ENCODE measurements around the gene SLX9. TPM values are rescaled to one million over a fixed set of nuclear protein-coding genes. Genes with fewer than 3 reads are reported as not detected.

SLX9 gene
- total and polyA plus RNA-seq, 3 experiments from 2014 or later = 14.3 to 71.1 (median 68.1) TPM

GRCh38 chr21:44999972-45000636 lies 60.3 kb downstream of the SLX9 start:
- peaks cover 0 to 9% of the 10 kb centered on the region in 2 donors for H3K27me3 Mint-ChIP-seq
- no peak overlapping the region for H3K27ac Mint-ChIP-seq
- H3K36me3 Mint-ChIP-seq = no peaks in the 10 kb centered on the region
- no peaks in the 10 kb centered on the region for H3K9me3 Mint-ChIP-seq
- H3K4me3 Mint-ChIP-seq = no peak overlapping the region
- no peaks in the 10 kb centered on the region for H3K9me3 ChIP-seq (ENCODE audit: low read length)
- H3K4me1 ChIP-seq (ENCODE audit: insufficient read depth, low read length) = no peaks in the 10 kb centered on the region
- no peaks in the 10 kb centered on the region for H3K4me1 Mint-ChIP-seq
- H3K4me3 ChIP-seq (ENCODE audit: low read length) = no peak overlapping the region
- peak in 1 of 5 donors; percentile 35 for DNase-seq
- H3K27ac ChIP-seq (ENCODE audit: low read depth, low read length) = no peak overlapping the region
- ChIA-PET POLR2A (no interaction called here), CTCF (no interaction called here)
- no peaks in the 10 kb centered on the region for H3K27me3 ChIP-seq (ENCODE audit: insufficient read depth, low read length, poor library complexity, severe bottlenecking)
- H3K36me3 ChIP-seq (ENCODE audit: insufficient read depth, low read length) = no peaks in the 10 kb centered on the region

DNA sequence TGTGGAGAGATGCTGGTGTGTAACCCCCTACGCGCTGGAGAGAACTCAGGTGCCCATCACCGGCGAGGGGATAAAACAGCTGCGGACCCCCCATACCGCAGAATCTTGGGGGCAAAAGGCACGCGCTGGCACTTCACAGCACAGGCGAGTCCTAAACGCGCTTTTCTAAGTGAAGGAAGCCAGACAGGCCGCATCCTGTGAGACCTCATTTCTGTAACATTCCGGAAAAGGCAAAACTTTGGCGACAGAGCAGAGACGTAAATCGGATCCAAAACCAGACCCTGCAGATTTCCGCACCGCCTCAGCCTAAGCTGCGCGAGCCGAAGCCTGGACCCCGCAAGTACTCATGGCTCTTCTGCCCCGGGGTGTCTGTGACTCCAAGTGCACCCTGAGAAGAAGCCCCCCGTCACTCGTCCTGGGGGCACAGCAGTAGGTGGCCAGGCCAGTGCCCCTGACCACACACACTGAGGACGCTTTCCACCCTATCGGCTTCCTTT lies 60.9 kb downstream of the SLX9 start:
- no peaks in the 10 kb centered on the region for H3K27me3 ChIP-seq (ENCODE audit: insufficient read depth, low read length, poor library complexity, severe bottlenecking)
- H3K9me3 ChIP-seq (ENCODE audit: low read length) = no peaks in the 10 kb centered on the region
- Mint-ChIP-seq H3K4me3 (no peak overlapping the region), H3K27ac (no peak overlapping the region), H3K27me3 (peaks cover 0 to 9% of the 10 kb centered on the region in 2 donors), H3K36me3 (no peaks in the 10 kb centered on the region), H3K4me1 (no peaks in the 10 kb centered on the region), H3K9me3 (peaks cover 0 to 1% (median 0%) of the 10 kb centered on the region in 5 donors)
- DNase-seq = peak in 1 of 5 donors; percentile 2
- ChIA-PET CTCF (no interaction called here), POLR2A (no interaction called here)
- H3K27ac ChIP-seq (ENCODE audit: low read depth, low read length) = no peak overlapping the region
- no peaks in the 10 kb centered on the region for H3K36me3 ChIP-seq (ENCODE audit: insufficient read depth, low read length)
- H3K4me1 ChIP-seq (ENCODE audit: insufficient read depth, low read length) = no peaks in the 10 kb centered on the region
- no peak overlapping the region for H3K4me3 ChIP-seq (ENCODE audit: low read length)

- peaks cover 0 to 9% of the 10 kb centered on the region in 2 donors for H3K27me3 Mint-ChIP-seq
- Histone ChIP-seq H3K4me3 (ENCODE audit: low read length) (no peak overlapping the region), H3K9me3 (ENCODE audit: low read length) (no peaks in the 10 kb centered on the region), H3K27me3 (ENCODE audit: insufficient read depth, low read length, poor library complexity, severe bottlenecking) (no peaks in the 10 kb centered on the region), H3K4me1 (ENCODE audit: insufficient read depth, low read length) (no peaks in the 10 kb centered on the region), H3K27ac (ENCODE audit: low read depth, low read length) (no peak overlapping the region), H3K36me3 (ENCODE audit: insufficient read depth, low read length) (no peaks in the 10 kb centered on the region)
- H3K27ac Mint-ChIP-seq = no peak overlapping the region
- ChIA-PET CTCF (no interaction called here), POLR2A (no interaction called here)
- no peak overlapping the region for H3K4me3 Mint-ChIP-seq
- peak in 1 of 5 donors; percentile 38 for DNase-seq
- H3K4me1 Mint-ChIP-seq = no peaks in the 10 kb centered on the region
- H3K9me3 Mint-ChIP-seq = peaks cover 0 to 2% (median 0%) of the 10 kb centered on the region in 5 donors
- no peaks in the 10 kb centered on the region for H3K36me3 Mint-ChIP-seq
Observed at GRCh38 chr21:45001134-45002095, 61.6 kb downstream of the SLX9 start.

- H3K36me3 Mint-ChIP-seq = no peaks in the 10 kb centered on the region
- no peak overlapping the region for H3K27ac Mint-ChIP-seq
- POLR2A ChIA-PET = no interaction called here
- peaks cover 0 to 2% (median 0%) of the 10 kb centered on the region in 5 donors for H3K9me3 Mint-ChIP-seq
- no peaks in the 10 kb centered on the region for H3K36me3 ChIP-seq (ENCODE audit: insufficient read depth, low read length)
- no peak overlapping the region for H3K4me3 ChIP-seq (ENCODE audit: low read length)
- no peaks in the 10 kb centered on the region for H3K9me3 ChIP-seq (ENCODE audit: low read length)
- H3K4me1 ChIP-seq (ENCODE audit: insufficient read depth, low read length) = no peaks in the 10 kb centered on the region
- peaks cover 4 to 12% of the 10 kb centered on the region in 2 donors for H3K27me3 Mint-ChIP-seq
- no peak overlapping the region for H3K27ac ChIP-seq (ENCODE audit: low read depth, low read length)
- H3K27me3 ChIP-seq (ENCODE audit: insufficient read depth, low read length, poor library complexity, severe bottlenecking) = no peaks in the 10 kb centered on the region
- peak in 1 of 5 donors; percentile 23 for DNase-seq
- no peaks in the 10 kb centered on the region for H3K4me1 Mint-ChIP-seq
- no peak overlapping the region for H3K4me3 Mint-ChIP-seq
- CTCF ChIA-PET = no interaction called here
Observed at GRCh38 chr21:45002381-45003204, 62.8 kb downstream of the SLX9 start.

GRCh38 chr21:45003331-45004058 lies 63.7 kb downstream of the SLX9 start:
- Mint-ChIP-seq H3K9me3 (peaks cover 0 to 2% (median 0%) of the 10 kb centered on the region in 5 donors), H3K27me3 (peaks cover 6 to 17% of the 10 kb centered on the region in 2 donors), H3K27ac (no peak overlapping the region), H3K36me3 (no peaks in the 10 kb centered on the region), H3K4me1 (no peaks in the 10 kb centered on the region), H3K4me3 (no peak overlapping the region)
- no peak overlapping the region for H3K4me3 ChIP-seq (ENCODE audit: low read length)
- no peaks in the 10 kb centered on the region for H3K4me1 ChIP-seq (ENCODE audit: insufficient read depth, low read length)
- CTCF ChIA-PET = no interaction called here
- no peaks in the 10 kb centered on the region for H3K27me3 ChIP-seq (ENCODE audit: insufficient read depth, low read length, poor library complexity, severe bottlenecking)
- H3K36me3 ChIP-seq (ENCODE audit: insufficient read depth, low read length) = no peaks in the 10 kb centered on the region
- no peak overlapping the region for H3K27ac ChIP-seq (ENCODE audit: low read depth, low read length)
- no peaks in the 10 kb centered on the region for H3K9me3 ChIP-seq (ENCODE audit: low read length)
- POLR2A ChIA-PET = no interaction called here
- peak in 1 of 5 donors; percentile 4 for DNase-seq

- Mint-ChIP-seq H3K4me3 (no peak overlapping the region), H3K36me3 (no peaks in the 10 kb centered on the region), H3K4me1 (no peaks in the 10 kb centered on the region), H3K9me3 (peaks cover 0 to 2% (median 0%) of the 10 kb centered on the region in 5 donors), H3K27me3 (peaks cover 6 to 21% of the 10 kb centered on the region in 2 donors), H3K27ac (no peak overlapping the region)
- Histone ChIP-seq H3K4me1 (ENCODE audit: insufficient read depth, low read length) (no peaks in the 10 kb centered on the region), H3K9me3 (ENCODE audit: low read length) (no peaks in the 10 kb centered on the region), H3K4me3 (ENCODE audit: low read length) (no peak overlapping the region), H3K36me3 (ENCODE audit: insufficient read depth, low read length) (no peaks in the 10 kb centered on the region), H3K27ac (ENCODE audit: low read depth, low read length) (no peak overlapping the region), H3K27me3 (ENCODE audit: insufficient read depth, low read length, poor library complexity, severe bottlenecking) (no peaks in the 10 kb centered on the region)
- POLR2A ChIA-PET = no interaction called here
- CTCF ChIA-PET = no interaction called here
- peak in 1 of 5 donors; percentile 40 for DNase-seq
Observed at GRCh38 chr21:45004059-45004422, 64.2 kb downstream of the SLX9 start.

GRCh38 chr21:45004481-45005247 lies 64.8 kb downstream of the SLX9 start:
- peaks cover 0 to 2% (median 0%) of the 10 kb centered on the region in 5 donors for H3K9me3 Mint-ChIP-seq
- no peak overlapping the region for H3K27ac Mint-ChIP-seq
- no peaks in the 10 kb centered on the region for H3K36me3 ChIP-seq (ENCODE audit: insufficient read depth, low read length)
- H3K27me3 ChIP-seq (ENCODE audit: insufficient read depth, low read length, poor library complexity, severe bottlenecking) = no peaks in the 10 kb centered on the region
- no peak overlapping the region for H3K4me3 Mint-ChIP-seq
- POLR2A ChIA-PET = no interaction called here
- H3K27me3 Mint-ChIP-seq = peaks cover 6 to 18% of the 10 kb centered on the region in 2 donors
- DNase-seq = no peak
- H3K36me3 Mint-ChIP-seq = no peaks in the 10 kb centered on the region
- H3K9me3 ChIP-seq (ENCODE audit: low read length) = no peaks in the 10 kb centered on the region
- no peaks in the 10 kb centered on the region for H3K4me1 ChIP-seq (ENCODE audit: insufficient read depth, low read length)
- H3K4me3 ChIP-seq (ENCODE audit: low read length) = no peak overlapping the region
- no peaks in the 10 kb centered on the region for H3K4me1 Mint-ChIP-seq
- CTCF ChIA-PET = no interaction called here
- H3K27ac ChIP-seq (ENCODE audit: low read depth, low read length) = no peak overlapping the region

Measured in CD8-positive, alpha-beta memory T cell (primary cell).